Nephron (organoid): Measurements from ENCODE around the gene ABCF1.

Experiments
- H3K27ac Mint-ChIP-seq, 3 experiments: 2 replicates each; pipeline ENCODE4 v1.8.0; 2020; ENCODE audit warnings: mixed read lengths in 3 of 3, mild to moderate bottlenecking in 2 of 3, moderate library complexity in 1 of 3
- H3K27me3 Mint-ChIP-seq: 2 replicates; pipeline ENCODE4 v1.8.0; 2021; ENCODE audit warnings: low read depth, mild to moderate bottlenecking, moderate library complexity, mixed read lengths
- H3K36me3 Mint-ChIP-seq: 2 replicates; pipeline ENCODE4 v1.8.0; 2020; ENCODE audit warnings: low read depth, mixed read lengths
- H3K4me1 Mint-ChIP-seq: 2 replicates; pipeline ENCODE4 v1.8.0; 2020; ENCODE audit warnings: mixed read lengths
- H3K4me3 Mint-ChIP-seq, 3 experiments: 2 replicates each; pipeline ENCODE4 v1.8.0; 2020; ENCODE audit warnings: mild to moderate bottlenecking in 3 of 3, mixed read lengths in 3 of 3, moderate library complexity in 2 of 3
- H3K9me3 Mint-ChIP-seq: 2 replicates; pipeline ENCODE4 v1.8.0; 2020; ENCODE audit warnings: mixed read lengths
- TF ChIP-seq, protein P1 (sequence below), 3 experiments: fragments of 200-600 bp; sonication (generic); IDR thresholded peaks; one replicate each; pipeline ENCODE4 v1.5.0; 2021; ENCODE audit warnings: antibody characterized with exemption in 3 of 3; ENCODE audit not compliant: unreplicated experiment in 3 of 3

ABCF1 gene

DNA sequence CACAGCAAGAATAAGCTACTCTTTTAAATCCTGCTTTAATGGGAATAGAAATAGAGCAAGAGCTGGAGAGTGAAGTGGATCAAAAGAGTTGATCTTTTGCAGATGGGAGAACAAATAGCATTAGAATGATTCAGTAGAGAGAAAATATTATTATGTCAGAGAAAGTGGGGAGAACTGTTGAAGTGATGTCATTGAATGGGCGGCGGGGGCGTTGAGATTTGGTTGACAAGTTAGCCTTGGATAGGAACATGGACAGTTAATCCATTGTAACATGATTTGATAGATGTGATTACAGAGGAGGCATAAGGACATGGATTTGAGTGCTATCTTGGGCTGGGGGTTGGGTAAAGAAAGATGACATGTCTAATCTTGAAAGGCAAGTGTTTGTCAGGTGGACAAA lies 64.6 kb downstream of the ABCF1 start:
- TF ChIP-seq, protein P1, sequence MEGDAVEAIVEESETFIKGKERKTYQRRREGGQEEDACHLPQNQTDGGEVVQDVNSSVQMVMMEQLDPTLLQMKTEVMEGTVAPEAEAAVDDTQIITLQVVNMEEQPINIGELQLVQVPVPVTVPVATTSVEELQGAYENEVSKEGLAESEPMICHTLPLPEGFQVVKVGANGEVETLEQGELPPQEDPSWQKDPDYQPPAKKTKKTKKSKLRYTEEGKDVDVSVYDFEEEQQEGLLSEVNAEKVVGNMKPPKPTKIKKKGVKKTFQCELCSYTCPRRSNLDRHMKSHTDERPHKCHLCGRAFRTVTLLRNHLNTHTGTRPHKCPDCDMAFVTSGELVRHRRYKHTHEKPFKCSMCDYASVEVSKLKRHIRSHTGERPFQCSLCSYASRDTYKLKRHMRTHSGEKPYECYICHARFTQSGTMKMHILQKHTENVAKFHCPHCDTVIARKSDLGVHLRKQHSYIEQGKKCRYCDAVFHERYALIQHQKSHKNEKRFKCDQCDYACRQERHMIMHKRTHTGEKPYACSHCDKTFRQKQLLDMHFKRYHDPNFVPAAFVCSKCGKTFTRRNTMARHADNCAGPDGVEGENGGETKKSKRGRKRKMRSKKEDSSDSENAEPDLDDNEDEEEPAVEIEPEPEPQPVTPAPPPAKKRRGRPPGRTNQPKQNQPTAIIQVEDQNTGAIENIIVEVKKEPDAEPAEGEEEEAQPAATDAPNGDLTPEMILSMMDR (IDR thresholded peaks at IDR 0.05; ENCODE audit: unreplicated experiment in 3 of 3): no peak
- Mint-ChIP-seq H3K27ac (no peak overlapping the region), H3K9me3 (no peaks in the 10 kb centered on the region), H3K4me3 (no peak overlapping the region), H3K4me1 (no peaks in the 10 kb centered on the region), H3K36me3 (peaks cover 63% of the 10 kb centered on the region), H3K27me3 (no peaks in the 10 kb centered on the region)

DNA sequence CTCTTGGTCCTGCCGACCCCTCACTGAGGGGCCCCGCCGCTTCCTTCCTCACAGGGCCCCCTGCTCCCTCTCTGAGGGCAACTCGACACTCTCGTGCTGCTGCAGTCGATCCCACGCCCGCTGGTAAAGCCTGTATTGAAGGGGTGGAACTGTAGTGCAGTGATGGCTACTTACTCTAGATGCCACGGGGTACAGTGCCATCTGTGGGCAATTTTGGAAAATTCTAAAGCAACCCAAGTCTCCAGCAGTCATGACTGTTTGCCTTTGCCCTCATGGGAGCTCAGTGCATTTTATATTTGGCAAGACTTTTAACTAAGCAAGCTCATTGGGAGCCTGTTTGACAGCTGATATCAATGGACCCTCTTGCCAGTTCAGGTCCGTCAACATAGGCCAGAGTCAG lies 69.2 kb downstream of the ABCF1 start:
- H3K36me3 Mint-ChIP-seq: peaks cover 67% of the 10 kb centered on the region
- H3K4me1 Mint-ChIP-seq: no peaks in the 10 kb centered on the region
- H3K4me3 Mint-ChIP-seq: no peak overlapping the region
- no peaks in the 10 kb centered on the region for H3K9me3 Mint-ChIP-seq
- TF ChIP-seq, protein P1 (IDR thresholded peaks at IDR 0.05; ENCODE audit: unreplicated experiment in 3 of 3): no peak
- no peaks in the 10 kb centered on the region for H3K27me3 Mint-ChIP-seq
- H3K27ac Mint-ChIP-seq: no peak overlapping the region

DNA sequence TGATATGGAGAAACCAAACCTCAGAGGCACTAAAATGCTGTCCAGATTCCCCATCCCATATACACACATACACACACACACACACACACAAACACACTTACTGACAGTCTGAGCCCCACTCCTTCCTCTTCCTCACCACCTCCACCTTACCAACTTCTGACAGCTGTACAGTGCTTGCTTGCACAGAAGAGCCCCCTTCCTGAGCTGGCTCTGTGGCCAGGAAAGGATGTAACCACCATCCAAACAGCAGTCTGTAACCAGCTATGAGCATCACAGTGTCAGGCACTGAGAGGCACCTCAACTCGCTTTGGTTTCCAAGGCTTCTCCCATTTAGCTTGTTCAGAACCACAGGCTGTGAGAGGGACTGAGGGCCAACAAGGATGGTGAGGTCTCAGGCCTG lies 69.8 kb downstream of the ABCF1 start:
- TF ChIP-seq, protein P1 (IDR thresholded peaks at IDR 0.05; ENCODE audit: unreplicated experiment in 3 of 3): no peak
- no peaks in the 10 kb centered on the region for H3K27me3 Mint-ChIP-seq
- no peak overlapping the region for H3K27ac Mint-ChIP-seq
- peaks cover under 1% of the 10 kb centered on the region for H3K4me1 Mint-ChIP-seq
- peaks cover 67% of the 10 kb centered on the region for H3K36me3 Mint-ChIP-seq
- H3K4me3 Mint-ChIP-seq: no peak overlapping the region
- H3K9me3 Mint-ChIP-seq: no peaks in the 10 kb centered on the region
